ENCODE measurements around the gene ZNF611.
"Not testable (repeated sequence)": the region's sequence is repeated elsewhere in the genome, so short reads cannot be mapped to it uniquely, and the experiment has no call there.

DNA sequence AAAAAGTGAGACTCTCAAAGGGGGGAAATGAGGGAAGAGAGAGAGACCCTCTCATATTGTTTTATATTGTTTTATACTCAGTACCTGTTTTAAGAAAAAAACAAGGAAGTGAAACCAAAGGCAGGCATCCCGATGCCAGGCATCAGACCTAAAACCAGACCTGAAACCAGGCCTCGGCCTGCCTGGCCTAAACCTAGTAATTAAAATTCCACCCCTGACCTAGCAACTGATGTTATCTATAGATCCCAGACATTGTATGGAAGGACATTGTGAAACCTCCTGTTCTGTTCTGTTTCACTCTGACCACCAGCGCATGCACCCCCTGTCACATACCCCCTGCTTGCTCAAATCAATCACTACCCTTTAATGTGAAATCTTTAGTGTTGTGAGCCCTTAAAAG lies 40.6 kb downstream of the ZNF611 start:
- TF ChIP-seq, protein P1, sequence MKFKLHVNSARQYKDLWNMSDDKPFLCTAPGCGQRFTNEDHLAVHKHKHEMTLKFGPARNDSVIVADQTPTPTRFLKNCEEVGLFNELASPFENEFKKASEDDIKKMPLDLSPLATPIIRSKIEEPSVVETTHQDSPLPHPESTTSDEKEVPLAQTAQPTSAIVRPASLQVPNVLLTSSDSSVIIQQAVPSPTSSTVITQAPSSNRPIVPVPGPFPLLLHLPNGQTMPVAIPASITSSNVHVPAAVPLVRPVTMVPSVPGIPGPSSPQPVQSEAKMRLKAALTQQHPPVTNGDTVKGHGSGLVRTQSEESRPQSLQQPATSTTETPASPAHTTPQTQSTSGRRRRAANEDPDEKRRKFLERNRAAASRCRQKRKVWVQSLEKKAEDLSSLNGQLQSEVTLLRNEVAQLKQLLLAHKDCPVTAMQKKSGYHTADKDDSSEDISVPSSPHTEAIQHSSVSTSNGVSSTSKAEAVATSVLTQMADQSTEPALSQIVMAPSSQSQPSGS (IDR thresholded peaks at IDR 0.05; ENCODE audit: low read length), result not testable (repeated sequence)
- TF ChIP-seq, protein P2, sequence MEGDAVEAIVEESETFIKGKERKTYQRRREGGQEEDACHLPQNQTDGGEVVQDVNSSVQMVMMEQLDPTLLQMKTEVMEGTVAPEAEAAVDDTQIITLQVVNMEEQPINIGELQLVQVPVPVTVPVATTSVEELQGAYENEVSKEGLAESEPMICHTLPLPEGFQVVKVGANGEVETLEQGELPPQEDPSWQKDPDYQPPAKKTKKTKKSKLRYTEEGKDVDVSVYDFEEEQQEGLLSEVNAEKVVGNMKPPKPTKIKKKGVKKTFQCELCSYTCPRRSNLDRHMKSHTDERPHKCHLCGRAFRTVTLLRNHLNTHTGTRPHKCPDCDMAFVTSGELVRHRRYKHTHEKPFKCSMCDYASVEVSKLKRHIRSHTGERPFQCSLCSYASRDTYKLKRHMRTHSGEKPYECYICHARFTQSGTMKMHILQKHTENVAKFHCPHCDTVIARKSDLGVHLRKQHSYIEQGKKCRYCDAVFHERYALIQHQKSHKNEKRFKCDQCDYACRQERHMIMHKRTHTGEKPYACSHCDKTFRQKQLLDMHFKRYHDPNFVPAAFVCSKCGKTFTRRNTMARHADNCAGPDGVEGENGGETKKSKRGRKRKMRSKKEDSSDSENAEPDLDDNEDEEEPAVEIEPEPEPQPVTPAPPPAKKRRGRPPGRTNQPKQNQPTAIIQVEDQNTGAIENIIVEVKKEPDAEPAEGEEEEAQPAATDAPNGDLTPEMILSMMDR (IDR thresholded peaks at IDR 0.05 in 2 of 3, conservative IDR thresholded peaks at IDR 0.05 in 1 of 3; ENCODE audit: control insufficient read depth in 2 of 3, extremely low read depth in 1 of 3, insufficient read depth in 1 of 3, low read depth in 3 of 3, low read length in 3 of 3), result not testable (repeated sequence)
- TF ChIP-seq SMC3 (IDR thresholded peaks at IDR 0.05; ENCODE audit: borderline replicate concordance, low read length); YY1 (IDR thresholded peaks at IDR 0.05; ENCODE audit: low read depth, low read length); RAD21 (IDR thresholded peaks at IDR 0.05; ENCODE audit: insufficient read depth, low read depth, low read length); POLR2A (IDR thresholded peaks at IDR 0.05; ENCODE audit: low read depth, low read length); BCL11A (IDR thresholded peaks at IDR 0.05; ENCODE audit: low read depth, low read length); RCOR1 (conservative IDR thresholded peaks at IDR 0.05; ENCODE audit: low read depth, low read length); TCF7 (IDR thresholded peaks at IDR 0.05; ENCODE audit: borderline replicate concordance); CHD4 (IDR thresholded peaks at IDR 0.05); ZBTB33 (IDR thresholded peaks at IDR 0.05); EP300 (IDR thresholded peaks at IDR 0.05; ENCODE audit: borderline replicate concordance in 1 of 2, control insufficient read depth in 1 of 2, low read depth in 2 of 2, low read length in 2 of 2); SIN3A (IDR thresholded peaks at IDR 0.05; ENCODE audit: low read depth, low read length): not testable (repeated sequence)
- TF ChIP-seq, protein P3, sequence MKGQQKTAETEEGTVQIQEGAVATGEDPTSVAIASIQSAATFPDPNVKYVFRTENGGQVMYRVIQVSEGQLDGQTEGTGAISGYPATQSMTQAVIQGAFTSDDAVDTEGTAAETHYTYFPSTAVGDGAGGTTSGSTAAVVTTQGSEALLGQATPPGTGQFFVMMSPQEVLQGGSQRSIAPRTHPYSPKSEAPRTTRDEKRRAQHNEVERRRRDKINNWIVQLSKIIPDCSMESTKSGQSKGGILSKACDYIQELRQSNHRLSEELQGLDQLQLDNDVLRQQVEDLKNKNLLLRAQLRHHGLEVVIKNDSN (IDR thresholded peaks at IDR 0.05; ENCODE audit: borderline replicate concordance, extremely low read length, insufficient read depth, low read depth, low read length), result not testable (repeated sequence)
